GM18951 (cell line): Measurements from ENCODE around the gene CPNE4.

Experiments used
- POLR2A ChIP-seq: IDR thresholded peaks from 4 replicates; pipeline ENCODE4 v1.6.1; 2011; ENCODE audit warnings: mild to moderate bottlenecking; ENCODE audit not compliant: insufficient read length, insufficient read depth; ENCODE audit errors: extremely low read depth
- in situ Hi-C: fragments of 300-500 bp; cut with MboI; formaldehyde crosslinking; loops from one replicate; pipeline ENCODE4 v1.12.0; 2022; ENCODE audit warnings: low sequenced_read_pairs, mixed read lengths, inconsistent platforms; ENCODE audit not compliant: unreplicated experiment

Gene CPNE4

GRCh38 chr3:131690800-131691199 is 344.0 kb downstream of the CPNE4 start:
- in situ Hi-C loops = no loop called here
- no peak for TF ChIP-seq POLR2A

DNA sequence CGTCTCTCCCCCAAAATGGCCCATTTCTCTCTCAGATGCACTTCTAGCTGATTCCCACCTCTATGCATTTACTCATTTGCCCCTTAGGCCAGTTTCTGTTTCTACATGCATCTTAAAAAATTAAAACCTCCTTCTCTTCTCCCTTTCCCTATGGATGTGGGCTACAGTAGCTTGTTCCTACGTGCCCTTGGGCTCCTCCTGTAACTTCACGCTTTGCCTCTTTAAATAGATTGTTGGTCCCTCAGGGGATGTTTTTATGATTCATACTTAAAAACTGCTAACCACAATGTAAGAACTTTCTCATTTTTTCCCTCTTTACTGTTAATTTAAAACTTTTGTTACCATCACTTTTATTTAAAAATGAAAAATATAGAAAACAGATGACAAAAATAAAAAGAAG is 346.4 kb downstream of the CPNE4 start:
- TF ChIP-seq POLR2A = no peak
- in situ Hi-C loops = no loop called here

- in situ Hi-C loops = no loop called here
- TF ChIP-seq POLR2A = no peak
Observed at GRCh38 chr3:131669600-131669999, 365.2 kb downstream of the CPNE4 start.

- in situ Hi-C loops = no loop called here
- no peak for TF ChIP-seq POLR2A
Observed at GRCh38 chr3:131658771-131659170, 376.0 kb downstream of the CPNE4 start.

DNA sequence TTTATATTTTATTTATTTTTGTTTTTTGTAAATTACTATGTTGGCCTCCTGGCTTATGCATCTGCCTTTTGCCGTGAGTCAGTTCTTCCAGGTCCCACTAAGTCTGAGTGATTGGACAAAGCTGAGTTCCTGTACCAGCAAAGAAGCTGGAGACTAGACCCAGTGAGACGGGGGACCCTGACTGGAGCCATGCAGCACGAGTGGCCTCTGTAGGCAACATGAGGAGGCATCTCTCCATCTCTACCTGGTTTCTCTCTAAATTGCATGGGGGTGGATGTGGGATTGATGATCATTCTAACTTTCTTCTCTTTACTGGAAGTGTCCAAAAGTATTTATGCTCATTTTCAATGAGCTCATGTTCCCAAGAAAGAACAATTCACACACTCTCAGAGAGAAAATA is 376.7 kb downstream of the CPNE4 start:
- in situ Hi-C loops = no loop called here
- no peak for TF ChIP-seq POLR2A

DNA sequence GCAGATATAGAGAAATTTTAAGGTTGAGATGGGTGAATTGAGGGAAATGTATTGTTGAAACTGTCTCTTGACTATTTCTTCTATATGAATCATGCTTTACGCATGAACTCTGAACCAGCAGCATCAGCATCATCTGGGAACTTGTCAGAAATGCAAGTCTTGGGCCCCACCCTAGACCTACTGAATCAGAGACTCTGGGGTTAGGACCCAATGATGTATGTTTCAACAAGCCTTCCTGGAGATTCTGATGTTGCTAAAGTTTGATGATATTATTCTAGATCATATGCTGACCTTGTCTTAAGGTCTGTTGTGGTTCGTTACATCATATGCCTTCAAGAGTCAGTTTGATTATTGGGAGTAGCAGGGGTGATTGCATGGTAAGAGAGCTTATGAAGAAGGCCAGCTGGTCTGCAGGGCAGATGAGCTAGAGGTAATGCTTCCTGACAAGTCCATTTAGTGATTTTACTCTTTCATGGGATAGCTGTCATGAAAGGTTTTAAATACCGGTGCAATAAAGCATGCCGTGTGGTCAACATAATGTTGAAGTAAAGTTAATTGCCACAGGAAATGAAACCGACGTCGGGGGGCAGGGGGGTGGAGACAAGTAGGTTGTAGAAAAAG is 379.6 kb downstream of the CPNE4 start:
- in situ Hi-C loops = no loop called here

DNA sequence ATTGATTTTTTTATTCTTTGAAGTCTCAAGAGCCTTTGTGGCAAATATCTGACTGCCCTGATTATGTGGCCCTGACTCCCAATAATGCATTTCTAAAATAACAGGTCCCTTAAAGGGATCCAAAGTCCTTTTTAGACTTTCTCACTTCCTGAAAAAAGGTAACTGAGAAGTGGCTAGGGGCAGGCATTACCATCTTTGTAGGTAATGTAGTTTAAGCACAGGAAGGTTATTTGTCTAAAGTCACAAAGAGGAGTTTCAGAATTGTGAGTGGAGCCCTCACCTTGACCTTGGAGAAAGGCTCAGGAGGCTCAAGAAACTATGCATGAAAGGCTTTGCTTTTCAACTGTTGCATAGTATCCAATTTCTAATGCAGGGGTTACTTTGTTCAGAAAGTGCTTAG is 389.2 kb downstream of the CPNE4 start:
- TF ChIP-seq POLR2A = no peak
- in situ Hi-C loops = no loop called here

More for the DNA sequence above, 379.6 kb downstream of the CPNE4 start:
- TF ChIP-seq POLR2A = no peak

- no peak for TF ChIP-seq POLR2A
- in situ Hi-C loops = no loop called here
Observed at GRCh38 chr3:131636266-131636775, 398.5 kb downstream of the CPNE4 start.

- in situ Hi-C loops = no loop called here
- no peak for TF ChIP-seq POLR2A
Observed at GRCh38 chr3:131630807-131631206, 404.0 kb downstream of the CPNE4 start.

DNA sequence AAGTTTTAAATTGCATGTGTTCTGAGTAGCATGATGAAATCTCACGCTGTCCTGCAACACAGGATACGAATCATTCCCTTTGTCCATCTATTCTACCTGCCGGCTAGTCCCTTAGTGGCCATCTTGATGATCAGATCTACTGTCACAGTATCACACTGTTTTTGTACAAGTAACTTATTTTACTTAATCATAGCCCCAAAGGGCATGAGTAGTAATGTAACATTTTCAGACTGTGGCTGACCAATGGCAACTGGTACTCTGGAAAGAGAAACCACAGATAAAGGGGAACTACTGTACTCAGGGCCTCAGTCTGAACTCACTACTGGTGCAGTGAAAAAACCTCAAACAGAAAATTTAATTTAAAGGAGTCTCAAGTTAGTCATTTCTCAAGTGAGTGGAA is 404.7 kb downstream of the CPNE4 start:
- in situ Hi-C loops = no loop called here
- no peak for TF ChIP-seq POLR2A

- in situ Hi-C loops = no loop called here
- no peak for TF ChIP-seq POLR2A
Observed at GRCh38 chr3:131623431-131623830, 411.4 kb downstream of the CPNE4 start.

DNA sequence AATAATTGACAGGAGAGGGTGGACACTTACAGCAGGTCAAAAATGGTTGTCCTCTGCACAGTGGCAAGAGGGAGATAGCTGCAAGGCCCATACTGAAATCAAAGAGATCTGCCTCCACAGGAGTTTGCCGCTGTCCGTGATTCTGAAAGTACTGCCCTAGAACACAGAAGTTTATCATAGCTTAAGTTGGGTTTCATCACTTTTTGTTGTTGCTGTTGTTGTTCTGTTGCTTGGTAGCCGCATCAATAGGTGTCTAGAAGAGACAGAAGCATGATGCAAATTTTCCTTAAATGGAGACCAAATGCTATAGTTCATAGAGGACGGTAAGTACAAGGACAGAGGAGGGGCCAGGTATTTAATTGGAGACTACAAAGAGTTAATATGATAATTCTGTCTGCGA is 412.1 kb downstream of the CPNE4 start:
- no peak for TF ChIP-seq POLR2A
- in situ Hi-C loops = no loop called here

DNA sequence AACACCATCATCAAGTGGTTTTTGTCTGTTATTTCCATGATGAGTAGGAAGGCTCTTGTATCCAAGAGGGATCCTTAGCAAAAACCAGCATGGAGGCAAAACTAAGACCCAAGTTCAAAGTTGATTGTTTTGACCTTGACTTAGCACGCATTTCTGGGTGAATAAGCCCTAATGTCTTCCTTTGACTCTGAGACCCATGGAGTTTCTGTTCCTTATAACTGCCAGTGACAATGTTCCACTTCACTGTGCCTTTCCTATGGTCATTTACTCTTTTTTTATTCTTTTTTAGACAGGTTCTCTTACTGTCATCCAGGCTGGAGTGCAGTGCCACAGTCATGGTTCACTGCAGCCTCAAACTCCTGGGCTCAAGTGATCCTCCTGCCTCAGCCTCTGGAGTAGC is 413.8 kb downstream of the CPNE4 start:
- in situ Hi-C loops = no loop called here
- no peak for TF ChIP-seq POLR2A

GRCh38 chr3:131619821-131620220 is 415.0 kb downstream of the CPNE4 start:
- no peak for TF ChIP-seq POLR2A
- in situ Hi-C loops = no loop called here

DNA sequence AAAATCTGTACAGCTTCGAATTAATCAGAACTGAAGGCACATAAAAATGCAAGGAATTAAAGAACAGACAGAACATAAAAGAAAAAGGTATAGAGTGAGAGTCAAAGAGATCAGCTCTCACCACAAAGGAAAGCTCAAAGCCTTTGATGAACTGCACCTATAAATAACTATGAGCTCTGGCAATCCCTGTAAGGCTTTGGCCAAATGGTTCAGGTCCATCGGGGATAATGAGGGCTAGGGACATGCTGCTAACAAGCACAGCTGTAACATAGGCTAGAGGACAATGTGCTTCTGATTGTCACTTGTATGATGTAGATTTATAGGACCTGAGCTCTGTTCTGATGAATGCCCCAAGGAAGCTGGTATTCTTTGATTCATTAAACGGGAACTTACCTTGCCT is 418.1 kb downstream of the CPNE4 start:
- no peak for TF ChIP-seq POLR2A
- in situ Hi-C loops = no loop called here
